ENCODE data around the gene CYB5R3. TPM values are rescaled to one million over a fixed set of nuclear protein-coding genes. Genes with fewer than 3 reads are reported as not detected.

Gene CYB5R3
- total RNA-seq, 1 experiment from 2014 or later = 130 TPM

DNA sequence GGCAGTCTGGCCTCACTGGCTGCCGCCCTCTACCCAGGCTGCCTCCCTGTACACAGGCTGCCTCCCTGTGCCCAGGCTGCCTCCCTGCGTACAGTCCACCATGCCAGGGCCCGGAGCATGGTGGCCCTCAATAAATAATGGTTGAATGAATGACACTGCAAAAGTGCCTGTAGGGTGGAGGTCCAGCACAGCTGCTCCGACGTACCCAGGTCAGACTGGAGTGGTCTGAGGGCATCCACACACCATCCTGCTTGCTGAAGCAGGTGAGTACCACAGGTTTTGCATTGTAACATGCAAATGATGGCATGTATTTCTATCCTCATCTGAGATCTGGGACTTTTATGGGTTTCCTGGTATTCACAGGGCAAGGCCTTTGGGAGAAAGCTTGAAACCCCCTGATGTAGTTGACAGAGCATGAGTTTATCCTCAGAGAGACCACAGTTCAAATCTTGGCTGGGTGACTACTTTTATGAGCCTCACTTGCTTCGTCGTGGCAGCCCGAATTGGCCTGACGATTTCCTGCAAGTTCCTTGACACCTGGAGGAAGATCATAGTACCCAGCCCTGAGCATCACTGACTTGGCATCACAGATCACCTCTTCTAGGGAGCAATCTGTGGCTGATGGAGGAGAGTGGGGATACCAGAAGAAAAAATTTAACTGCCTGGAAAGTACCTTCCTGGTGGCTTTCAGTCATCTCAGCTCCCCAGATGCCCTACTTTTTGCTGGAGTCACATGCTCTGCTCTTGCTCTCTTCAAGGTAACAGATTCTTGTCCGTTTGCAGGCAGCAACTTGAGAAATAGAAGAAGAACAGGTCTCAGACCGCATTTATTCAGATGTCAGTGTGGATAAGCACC lies 16.0 kb upstream of the CYB5R3 start:
- intact Hi-C loops (cut with micrococcal nuclease; ENCODE audit: unreplicated experiment) = no loop called here
- no peaks in the 10 kb centered on the region for H3K27me3 ChIP-seq (replicated peaks; ENCODE audit: control insufficient read depth, insufficient read depth, low read length)
- H3K9me3 ChIP-seq = no peaks in the 10 kb centered on the region
- Mint-ChIP-seq H3K4me1 (ENCODE audit: low read depth, unreplicated experiment) (no peaks in the 10 kb centered on the region), H3K27ac (ENCODE audit: unreplicated experiment) (no peak overlapping the region), H3K9me3 (ENCODE audit: unreplicated experiment) (no peaks in the 10 kb centered on the region), H3K36me3 (ENCODE audit: insufficient read depth, unreplicated experiment) (no peaks in the 10 kb centered on the region), H3K4me3 (ENCODE audit: unreplicated experiment) (no peak overlapping the region), H3K27me3 (ENCODE audit: insufficient read depth, unreplicated experiment) (no peaks in the 10 kb centered on the region)
- TF ChIP-seq, protein P1, sequence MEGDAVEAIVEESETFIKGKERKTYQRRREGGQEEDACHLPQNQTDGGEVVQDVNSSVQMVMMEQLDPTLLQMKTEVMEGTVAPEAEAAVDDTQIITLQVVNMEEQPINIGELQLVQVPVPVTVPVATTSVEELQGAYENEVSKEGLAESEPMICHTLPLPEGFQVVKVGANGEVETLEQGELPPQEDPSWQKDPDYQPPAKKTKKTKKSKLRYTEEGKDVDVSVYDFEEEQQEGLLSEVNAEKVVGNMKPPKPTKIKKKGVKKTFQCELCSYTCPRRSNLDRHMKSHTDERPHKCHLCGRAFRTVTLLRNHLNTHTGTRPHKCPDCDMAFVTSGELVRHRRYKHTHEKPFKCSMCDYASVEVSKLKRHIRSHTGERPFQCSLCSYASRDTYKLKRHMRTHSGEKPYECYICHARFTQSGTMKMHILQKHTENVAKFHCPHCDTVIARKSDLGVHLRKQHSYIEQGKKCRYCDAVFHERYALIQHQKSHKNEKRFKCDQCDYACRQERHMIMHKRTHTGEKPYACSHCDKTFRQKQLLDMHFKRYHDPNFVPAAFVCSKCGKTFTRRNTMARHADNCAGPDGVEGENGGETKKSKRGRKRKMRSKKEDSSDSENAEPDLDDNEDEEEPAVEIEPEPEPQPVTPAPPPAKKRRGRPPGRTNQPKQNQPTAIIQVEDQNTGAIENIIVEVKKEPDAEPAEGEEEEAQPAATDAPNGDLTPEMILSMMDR (IDR thresholded peaks at IDR 0.05; ENCODE audit: insufficient read depth in 1 of 2, low read depth in 1 of 2, low read length in 1 of 2, severe bottlenecking in 1 of 2, unreplicated experiment in 1 of 2) = no peak
- BruUV-seq (replicated peaks) = no TSS peak
- CTCF ChIA-PET = no interaction called here
- no peaks in the 10 kb centered on the region for H3K4me1 ChIP-seq
- no peak for DNase-seq
- POLR2A ChIA-PET = no interaction called here
- no peaks in the 10 kb centered on the region for H3K36me3 ChIP-seq (ENCODE audit: control insufficient read depth, insufficient read depth, low read length)
- H3K4me3 ChIP-seq (ENCODE audit: low read depth, low read length) = no peak overlapping the region

DNA sequence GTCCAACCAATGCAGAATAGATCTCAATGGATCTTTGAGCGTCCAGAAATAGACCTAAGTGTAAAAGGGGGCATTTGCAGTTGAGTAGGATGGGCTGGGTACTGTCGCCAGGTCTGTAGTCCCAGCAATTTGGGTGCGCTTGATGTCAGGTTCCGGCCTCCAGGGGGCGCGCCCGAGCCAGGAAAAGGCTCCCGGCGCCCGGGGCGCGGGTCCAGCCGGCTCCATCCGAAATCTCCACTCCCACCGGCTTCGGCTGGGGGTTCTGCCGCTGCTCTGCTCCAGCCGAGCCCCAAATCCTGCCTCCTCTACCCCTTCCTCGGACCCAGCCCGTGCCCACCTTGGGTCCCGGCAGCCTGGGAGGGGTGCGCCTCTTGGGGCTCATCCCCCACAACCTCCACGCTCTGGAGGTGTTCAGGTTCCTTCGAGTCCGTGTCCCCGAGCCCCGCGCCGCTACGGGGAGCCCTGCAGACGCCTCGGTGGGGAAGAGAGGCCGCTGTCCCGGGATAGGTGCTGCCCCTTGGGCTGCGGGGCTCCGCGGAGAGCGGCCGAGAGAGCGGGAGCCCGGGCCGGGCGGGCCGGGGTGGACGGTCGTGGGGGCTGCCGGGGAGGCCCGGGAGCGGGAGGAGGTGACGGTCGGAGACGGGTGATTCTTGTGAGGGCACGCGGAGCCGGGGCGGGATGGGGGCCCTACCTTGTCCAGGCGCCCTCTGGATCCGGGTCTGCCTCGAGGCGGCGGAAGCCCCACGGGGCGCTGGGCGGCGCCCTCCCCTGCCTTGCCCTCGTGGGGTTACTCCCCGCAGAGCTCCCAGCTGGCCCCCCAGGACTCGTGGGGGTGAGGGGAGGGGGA lies 13.0 kb upstream of the CYB5R3 start:
- intact Hi-C loops (cut with micrococcal nuclease; ENCODE audit: unreplicated experiment) = no loop called here
- Histone ChIP-seq H3K36me3 (ENCODE audit: control insufficient read depth, insufficient read depth, low read length) (no peaks in the 10 kb centered on the region), H3K9me3 (no peaks in the 10 kb centered on the region), H3K27me3 (replicated peaks; ENCODE audit: control insufficient read depth, insufficient read depth, low read length) (no peaks in the 10 kb centered on the region), H3K4me1 (no peaks in the 10 kb centered on the region), H3K4me3 (ENCODE audit: low read depth, low read length) (no peak overlapping the region)
- POLR2A ChIA-PET = no interaction called here
- Mint-ChIP-seq H3K36me3 (ENCODE audit: insufficient read depth, unreplicated experiment) (no peaks in the 10 kb centered on the region), H3K4me3 (ENCODE audit: unreplicated experiment) (no peak overlapping the region), H3K9me3 (ENCODE audit: unreplicated experiment) (no peaks in the 10 kb centered on the region), H3K27me3 (ENCODE audit: insufficient read depth, unreplicated experiment) (no peaks in the 10 kb centered on the region), H3K27ac (ENCODE audit: unreplicated experiment) (no peak overlapping the region), H3K4me1 (ENCODE audit: low read depth, unreplicated experiment) (no peaks in the 10 kb centered on the region)
- no TSS peak for BruUV-seq (replicated peaks)
- CTCF ChIA-PET = no interaction called here
- TF ChIP-seq, protein P1 (IDR thresholded peaks at IDR 0.05; ENCODE audit: insufficient read depth in 1 of 2, low read depth in 1 of 2, low read length in 1 of 2, severe bottlenecking in 1 of 2, unreplicated experiment in 1 of 2) = peak; percentile 81 to 84
- DNase-seq = peak; percentile 74 to 87

DNA sequence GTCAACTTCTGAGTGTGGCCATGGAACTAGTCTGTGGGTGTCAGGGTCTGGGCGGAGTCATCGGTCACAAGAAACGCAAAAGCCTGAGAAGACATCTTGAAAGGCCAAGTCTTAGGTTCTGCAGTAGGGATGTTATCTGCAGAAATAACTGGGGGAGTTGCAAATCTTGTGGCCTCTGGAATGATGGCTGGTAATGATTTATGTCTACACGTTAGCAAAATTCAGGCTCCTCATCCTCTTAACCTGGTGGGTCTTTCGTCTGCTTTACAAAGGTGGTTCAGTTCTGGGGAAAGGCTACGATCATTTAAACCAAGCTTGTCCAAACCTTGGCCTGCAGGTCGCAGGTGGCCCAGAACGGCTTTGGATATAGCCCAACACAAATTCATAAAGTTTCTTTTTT lies 7.4 kb upstream of the CYB5R3 start:
- H3K27me3 Mint-ChIP-seq (ENCODE audit: insufficient read depth, unreplicated experiment) = no peaks in the 10 kb centered on the region
- TF ChIP-seq, protein P1 (IDR thresholded peaks at IDR 0.05; ENCODE audit: insufficient read depth in 1 of 2, low read depth in 1 of 2, low read length in 1 of 2, severe bottlenecking in 1 of 2, unreplicated experiment in 1 of 2) = no peak
- POLR2A ChIA-PET = no interaction called here

More for the DNA sequence above, 7.4 kb upstream of the CYB5R3 start:
- no peak overlapping the region for H3K27ac Mint-ChIP-seq (ENCODE audit: unreplicated experiment)
- CTCF ChIA-PET = no interaction called here
- no peaks in the 10 kb centered on the region for H3K27me3 ChIP-seq (replicated peaks; ENCODE audit: control insufficient read depth, insufficient read depth, low read length)
- H3K4me1 ChIP-seq = peaks cover 19% of the 10 kb centered on the region
- H3K36me3 ChIP-seq (ENCODE audit: control insufficient read depth, insufficient read depth, low read length) = no peaks in the 10 kb centered on the region
- H3K36me3 Mint-ChIP-seq (ENCODE audit: insufficient read depth, unreplicated experiment) = no peaks in the 10 kb centered on the region
- no peak for DNase-seq
- intact Hi-C loops (cut with micrococcal nuclease; ENCODE audit: unreplicated experiment) = no loop called here
- H3K4me3 Mint-ChIP-seq (ENCODE audit: unreplicated experiment) = no peak overlapping the region
- H3K4me1 Mint-ChIP-seq (ENCODE audit: low read depth, unreplicated experiment) = peaks cover 19% of the 10 kb centered on the region
- H3K9me3 Mint-ChIP-seq (ENCODE audit: unreplicated experiment) = no peaks in the 10 kb centered on the region
- H3K4me3 ChIP-seq (ENCODE audit: low read depth, low read length) = no peak overlapping the region
- H3K9me3 ChIP-seq = no peaks in the 10 kb centered on the region
- BruUV-seq (replicated peaks) = no TSS peak
